Caco-2 (cell line): ENCODE data around the gene PARD3. TPM values are rescaled to one million over a fixed set of nuclear protein-coding genes. Genes with fewer than 3 reads are reported as not detected.

ENCODE experiments used
- BruUV-seq: library from RNA; stranded (reverse); fragments of 400-500 nt; replicated peaks from 2 replicates; lab custom pipeline; 2021; lab: Mats Ljungman, UMichigan
- CTCF ChIA-PET: fragments of 300-600 bp; sonication (Branson Sonifier 250); formaldehyde crosslinking; loops from one replicate; lab custom pipeline; 2022; ENCODE audit warnings: antibody characterized with exemption; lab: Charles Lee
- POLR2A ChIA-PET: fragments of 300-600 bp; sonication (Branson Sonifier 250); formaldehyde crosslinking; loops from one replicate; lab custom pipeline; 2022; ENCODE audit warnings: antibody characterized with exemption; lab: Charles Lee
- DNase-seq, 2 experiments: peaks; one replicate each; pipeline versions ENCODE4 v3.0.0 to v3.0.0-alpha.2; 2020 to 2022
- H3K27me3 ChIP-seq: replicated peaks from 2 replicates; pipeline ENCODE4 v1.6.0; 2011; ENCODE audit warnings: low read length; ENCODE audit not compliant: control insufficient read depth, insufficient read depth
- H3K36me3 ChIP-seq: 2 replicates; pipeline ENCODE4 v1.5.1; 2011; ENCODE audit warnings: low read length; ENCODE audit not compliant: control insufficient read depth, insufficient read depth
- H3K4me1 ChIP-seq: fragments of 250-450 bp; sonication (Bioruptor Pico); 2 replicates; pipeline ENCODE4 v1.5.1; 2020; ENCODE audit warnings: mild to moderate bottlenecking
- H3K4me3 ChIP-seq: 2 replicates; pipeline ENCODE4 v1.5.1; 2011; ENCODE audit warnings: low read depth, mild to moderate bottlenecking, control low read depth, low read length
- H3K9me3 ChIP-seq: fragments of 250-450 bp; sonication (Bioruptor Pico); 2 replicates; pipeline ENCODE4 v1.5.1; 2020; ENCODE audit warnings: mild to moderate bottlenecking, moderate library complexity
- H3K27ac Mint-ChIP-seq: one replicate; pipeline ENCODE4 v1.8.0; 2022; ENCODE audit warnings: mixed read lengths; ENCODE audit not compliant: unreplicated experiment
- H3K27me3 Mint-ChIP-seq: one replicate; pipeline ENCODE4 v1.8.0; 2022; ENCODE audit warnings: mixed read lengths; ENCODE audit not compliant: insufficient read depth, unreplicated experiment
- H3K36me3 Mint-ChIP-seq: one replicate; pipeline ENCODE4 v1.8.0; 2022; ENCODE audit warnings: mild to moderate bottlenecking, mixed read lengths; ENCODE audit not compliant: insufficient read depth, unreplicated experiment
- H3K4me1 Mint-ChIP-seq: one replicate; pipeline ENCODE4 v1.8.0; 2022; ENCODE audit warnings: low read depth, mixed read lengths; ENCODE audit not compliant: unreplicated experiment
- H3K4me3 Mint-ChIP-seq: one replicate; pipeline ENCODE4 v1.8.0; 2022; ENCODE audit warnings: mild to moderate bottlenecking, moderate library complexity, mixed read lengths; ENCODE audit not compliant: unreplicated experiment
- H3K9me3 Mint-ChIP-seq: one replicate; pipeline ENCODE4 v1.8.0; 2022; ENCODE audit warnings: mixed read lengths; ENCODE audit not compliant: unreplicated experiment
- CTCF ChIP-seq, 2 experiments: fragments of 200-600 bp in 1 of 2; IDR thresholded peaks; 1 replicate in 1 of 2; 2 replicates in 1 of 2; pipeline versions ENCODE4 v1.5.1 to v1.8.0; 2011 to 2022; ENCODE audit warnings: antibody characterized with exemption in 1 of 2, control low read depth in 1 of 2, inconsistent platforms in 1 of 2, low read depth in 1 of 2, low read length in 1 of 2, mild to moderate bottlenecking in 1 of 2, moderate library complexity in 1 of 2; ENCODE audit not compliant: insufficient read depth in 1 of 2, severe bottlenecking in 1 of 2, unreplicated experiment in 1 of 2
- intact Hi-C: fragments of 100-400 bp; cut with micrococcal nuclease; formaldehyde crosslinking; loops from one replicate; pipeline ENCODE4 v1.10.0; 2022; ENCODE audit not compliant: unreplicated experiment
- total RNA-seq: library from RNA; stranded (reverse); gene quantifications from 2 replicates; pipeline ENCODE4 v1.2.3, GENCODE V29; 2022

Gene PARD3
- total RNA-seq, 1 experiment from 2014 or later, result 80.7 TPM

- no peaks in the 10 kb centered on the region for H3K27me3 Mint-ChIP-seq
- no peaks in the 10 kb centered on the region for H3K9me3 Mint-ChIP-seq
- no peaks in the 10 kb centered on the region for H3K36me3 ChIP-seq
- H3K4me1 ChIP-seq, result peaks cover 21% of the 10 kb centered on the region
- H3K9me3 ChIP-seq, result no peaks in the 10 kb centered on the region
- no peak overlapping the region for H3K4me3 ChIP-seq
- DNase-seq, result no peak
- peaks cover 25% of the 10 kb centered on the region for H3K4me1 Mint-ChIP-seq
- no TSS peak for BruUV-seq
- H3K27me3 ChIP-seq, result no peaks in the 10 kb centered on the region
- H3K27ac Mint-ChIP-seq, result no peak overlapping the region
- no peak for TF ChIP-seq CTCF (IDR thresholded peaks at IDR 0.05; ENCODE audit: insufficient read depth in 1 of 2, low read depth in 1 of 2, low read length in 1 of 2, severe bottlenecking in 1 of 2, unreplicated experiment in 1 of 2)
- H3K4me3 Mint-ChIP-seq, result no peak overlapping the region
- intact Hi-C loops, result no loop called here
- ChIA-PET POLR2A (no interaction called here), CTCF (no interaction called here)
- H3K36me3 Mint-ChIP-seq, result peaks cover 6% of the 10 kb centered on the region
Observed at GRCh38 chr10:34697351-34698247, 117.5 kb downstream of the PARD3 start.

- no peak for DNase-seq
- no peak overlapping the region for H3K4me3 Mint-ChIP-seq
- intact Hi-C loops, result no loop called here
- no peaks in the 10 kb centered on the region for H3K9me3 Mint-ChIP-seq
- H3K4me1 Mint-ChIP-seq, result peaks cover 25% of the 10 kb centered on the region
- H3K36me3 Mint-ChIP-seq, result peaks cover 11% of the 10 kb centered on the region
- no peak overlapping the region for H3K27ac Mint-ChIP-seq
- BruUV-seq, result no TSS peak
- H3K36me3 ChIP-seq, result no peaks in the 10 kb centered on the region
- no peak for TF ChIP-seq CTCF (IDR thresholded peaks at IDR 0.05; ENCODE audit: insufficient read depth in 1 of 2, low read depth in 1 of 2, low read length in 1 of 2, severe bottlenecking in 1 of 2, unreplicated experiment in 1 of 2)
- ChIA-PET CTCF (no interaction called here), POLR2A (no interaction called here)
- H3K27me3 Mint-ChIP-seq, result no peaks in the 10 kb centered on the region
- H3K4me1 ChIP-seq, result peaks cover 21% of the 10 kb centered on the region
- H3K4me3 ChIP-seq, result no peak overlapping the region
- no peaks in the 10 kb centered on the region for H3K9me3 ChIP-seq
- H3K27me3 ChIP-seq, result no peaks in the 10 kb centered on the region
Observed at GRCh38 chr10:34696423-34696822, 118.7 kb downstream of the PARD3 start.

- Histone ChIP-seq H3K27me3 (no peaks in the 10 kb centered on the region), H3K4me1 (no peaks in the 10 kb centered on the region), H3K36me3 (no peaks in the 10 kb centered on the region), H3K4me3 (no peak overlapping the region), H3K9me3 (no peaks in the 10 kb centered on the region)
- intact Hi-C loops, result no loop called here
- H3K4me3 Mint-ChIP-seq, result no peak overlapping the region
- no peaks in the 10 kb centered on the region for H3K27me3 Mint-ChIP-seq
- ChIA-PET POLR2A (no interaction called here), CTCF (no interaction called here)
- no peak for DNase-seq
- TF ChIP-seq CTCF (IDR thresholded peaks at IDR 0.05; ENCODE audit: insufficient read depth in 1 of 2, low read depth in 1 of 2, low read length in 1 of 2, severe bottlenecking in 1 of 2, unreplicated experiment in 1 of 2), result no peak
- H3K27ac Mint-ChIP-seq, result no peak overlapping the region
- H3K4me1 Mint-ChIP-seq, result no peaks in the 10 kb centered on the region
- H3K9me3 Mint-ChIP-seq, result no peaks in the 10 kb centered on the region
- no TSS peak for BruUV-seq
- H3K36me3 Mint-ChIP-seq, result peaks cover 12% of the 10 kb centered on the region
Observed at GRCh38 chr10:34690383-34691049, 124.6 kb downstream of the PARD3 start.
